HCT116 (cell line): Measurements from ENCODE around the gene CARD6. TPM values are rescaled to one million over a fixed set of nuclear protein-coding genes. Genes with fewer than 3 reads are reported as not detected.

ENCODE experiments used
- ATF3 ChIP-seq: IDR thresholded peaks from 2 replicates; pipeline ENCODE4 v1.6.1; 2012
- CBX3 ChIP-seq: IDR thresholded peaks from 2 replicates; pipeline ENCODE4 v1.6.1; 2012; ENCODE audit warnings: low read depth
- CEBPB ChIP-seq: IDR thresholded peaks from 2 replicates; pipeline ENCODE4 v1.6.1; 2012; ENCODE audit warnings: low read depth
- EZH2 ChIP-seq: fragments of 200-600 bp; sonication (generic); IDR thresholded peaks from 2 replicates; pipeline ENCODE4 v1.6.1; 2017; ENCODE audit warnings: antibody characterized with exemption, mixed run types
- FOSL1 ChIP-seq: IDR thresholded peaks from 2 replicates; pipeline ENCODE4 v1.6.1; 2012; ENCODE audit warnings: low read depth
- POLR2A ChIP-seq: IDR thresholded peaks from 2 replicates; pipeline ENCODE4 v1.7.0; 2011; ENCODE audit warnings: borderline replicate concordance; ENCODE audit not compliant: insufficient read depth, insufficient read length; ENCODE audit errors: extremely low read depth
- RAD21 ChIP-seq: IDR thresholded peaks from 2 replicates; pipeline ENCODE4 v1.6.1; 2012; ENCODE audit warnings: low read depth, mild to moderate bottlenecking
- REST ChIP-seq: IDR thresholded peaks from 2 replicates; pipeline ENCODE4 v1.6.1; 2012; ENCODE audit warnings: low read depth
- SIN3A ChIP-seq: IDR thresholded peaks from 2 replicates; pipeline ENCODE4 v1.6.1; 2012; ENCODE audit warnings: low read depth
- TCF7L2 ChIP-seq: IDR thresholded peaks from 2 replicates; pipeline ENCODE4 v1.7.0; 2011; ENCODE audit warnings: borderline replicate concordance, inconsistent platforms; ENCODE audit not compliant: insufficient read depth, insufficient read length; ENCODE audit errors: extremely low read depth
- YY1 ChIP-seq: IDR thresholded peaks from 2 replicates; pipeline ENCODE4 v1.6.1; 2011; ENCODE audit warnings: low read length, low read depth, moderate library complexity, mild to moderate bottlenecking; ENCODE audit not compliant: insufficient replicate concordance; ENCODE audit errors: extremely low read depth
- ZFX ChIP-seq: fragments of 450-650 bp; IDR thresholded peaks from 2 replicates; pipeline ENCODE4 v1.6.1; 2017
- total RNA-seq: library from RNA; stranded (reverse); gene quantifications from one replicate; pipeline ENCODE4 v1.2.1, GENCODE V29; 2021; ENCODE audit not compliant: unreplicated experiment

Gene CARD6
- total RNA-seq, 1 experiment from 2014 or later, result not detected

- no peak for TF ChIP-seq REST
- no peak for TF ChIP-seq FOSL1
- no peak for TF ChIP-seq RAD21
- TF ChIP-seq CEBPB, result no peak
- no peak for TF ChIP-seq CBX3
- TF ChIP-seq ATF3, result no peak
- TF ChIP-seq EZH2, result no peak
- no peak for TF ChIP-seq TCF7L2
- no peak for TF ChIP-seq ZFX
- TF ChIP-seq YY1, result no peak
- TF ChIP-seq POLR2A, result no peak
- TF ChIP-seq SIN3A, result no peak
- TF ChIP-seq, all 23 proteins: peak for 0
These were observed 44.7 kb upstream of the CARD6 start (continued) for GRCh38 chr5:40796487-40796889.
